Measurements from ENCODE around the gene VCL. TPM values are rescaled to one million over a fixed set of nuclear protein-coding genes. Genes with fewer than 3 reads are reported as not detected.

VCL gene
- total RNA-seq, 1 donor from 2014 or later = 26.8 TPM

Other genes starting within 250 kb of the VCL start
- gene CHCHD1, start 216.1 kb upstream of the VCL start, total RNA-seq = 34.9 and 37.8 TPM in 2 replicates
- gene ZSWIM8, start 212.5 kb upstream of the VCL start, total RNA-seq = 50.8 and 53.5 TPM in 2 replicates
- 50.5 and 50.6 TPM in 2 replicates for gene NDST2, start 186.5 kb upstream of the VCL start, total RNA-seq
- 20.2 and 22.1 TPM in 2 replicates for gene CAMK2G, start 123.6 kb upstream of the VCL start, total RNA-seq
- gene PLAU, start 87.0 kb upstream of the VCL start, total RNA-seq = 0.57 and 0.72 TPM in 2 replicates
- gene AP3M1, start 152.7 kb downstream of the VCL start, total RNA-seq = 51.0 and 51.9 TPM in 2 replicates
- 54.8 and 58.3 TPM in 2 replicates for gene ADK, start 153.1 kb downstream of the VCL start, total RNA-seq

Measured in activated CD4-positive, alpha-beta T cell treated with anti-CD3 and anti-CD28 coated beads, Interleukin-2, amount 10 ng/mL, durations not matched to agents 24 days and 14 days (primary cell).